Activated CD4-positive, alpha-beta T cell treated with anti-CD3 and anti-CD28 coated beads, Interleukin-10, Interleukin-2, amounts not matched to agents 100 ng/mL and 50 ng/mL, durations not matched to agents 16 hours and 8 hours (primary cell): Measurements from ENCODE around the gene RTN4RL2.

ENCODE experiments used
- DNase-seq: peaks from one replicate; pipeline ENCODE4 v3.0.0-alpha.2; 2020

The RTN4RL2 gene

GRCh38 chr11:57500926-57501325 lies 40.6 kb downstream of the RTN4RL2 start:
- DNase-seq, result no peak

- DNase-seq, result no peak
Measured at GRCh38 chr11:57501953-57502352, 41.6 kb downstream of the RTN4RL2 start.

GRCh38 chr11:57502376-57502775 lies 42.0 kb downstream of the RTN4RL2 start:
- DNase-seq, result no peak

DNA sequence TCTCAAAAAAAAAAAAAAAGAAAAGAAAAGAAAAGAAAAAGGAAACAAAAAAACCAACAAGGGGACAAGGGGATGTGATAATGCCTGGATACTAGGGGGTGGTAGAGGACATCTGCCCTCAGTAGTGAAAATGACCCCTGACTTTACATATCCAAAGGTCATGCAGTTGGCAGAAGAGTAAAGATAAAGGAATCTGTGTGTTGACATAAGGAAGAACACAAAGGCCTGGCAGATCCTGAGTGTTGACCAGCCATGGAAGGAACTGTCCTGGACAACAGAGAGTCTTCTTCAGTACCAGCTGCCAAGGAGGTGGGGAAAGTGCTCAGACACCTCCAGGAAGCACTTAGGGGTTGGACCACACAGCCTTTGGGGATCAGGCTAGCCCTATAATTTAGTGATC lies 42.5 kb downstream of the RTN4RL2 start:
- no peak for DNase-seq

DNA sequence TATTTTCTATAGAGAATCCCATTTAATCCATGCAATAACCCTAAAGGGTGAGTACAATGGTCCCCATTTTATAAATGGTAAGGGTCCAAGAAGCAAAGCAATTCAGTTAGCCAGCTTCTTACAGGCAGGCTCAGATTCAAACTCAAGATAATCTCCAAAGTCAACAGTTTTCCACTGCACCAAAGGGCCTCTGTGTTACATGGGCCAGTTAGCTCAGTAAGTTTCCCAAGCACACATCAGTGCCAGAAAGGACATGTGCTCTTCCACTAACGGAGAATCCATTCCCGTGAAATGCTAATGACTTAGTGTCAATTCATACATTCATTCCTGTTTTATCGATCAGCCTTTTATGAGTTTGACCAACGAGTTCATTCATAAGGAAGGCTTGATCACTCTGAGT lies 44.2 kb downstream of the RTN4RL2 start:
- DNase-seq, result no peak

DNA sequence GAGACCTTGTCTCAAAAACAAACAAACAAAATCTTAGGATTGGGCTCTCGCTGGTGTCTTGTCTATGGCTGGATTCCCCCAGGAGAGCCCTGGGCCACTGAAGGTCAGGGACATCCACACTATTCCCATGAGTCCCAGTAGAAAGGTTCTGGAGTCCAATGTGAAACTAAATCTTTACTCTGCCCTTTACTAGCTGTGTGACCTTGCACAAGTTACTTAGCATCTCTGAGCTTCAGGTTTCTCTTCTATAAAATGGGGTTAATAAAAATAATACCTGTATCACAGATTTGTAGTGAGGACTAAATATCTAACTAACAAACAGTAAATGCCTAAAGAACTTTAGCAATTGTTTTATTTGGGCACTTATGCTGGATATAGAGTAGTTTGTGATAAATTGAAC lies 46.2 kb downstream of the RTN4RL2 start:
- DNase-seq, result no peak

GRCh38 chr11:57508341-57509170 lies 48.2 kb downstream of the RTN4RL2 start:
- DNase-seq, result no peak

DNA sequence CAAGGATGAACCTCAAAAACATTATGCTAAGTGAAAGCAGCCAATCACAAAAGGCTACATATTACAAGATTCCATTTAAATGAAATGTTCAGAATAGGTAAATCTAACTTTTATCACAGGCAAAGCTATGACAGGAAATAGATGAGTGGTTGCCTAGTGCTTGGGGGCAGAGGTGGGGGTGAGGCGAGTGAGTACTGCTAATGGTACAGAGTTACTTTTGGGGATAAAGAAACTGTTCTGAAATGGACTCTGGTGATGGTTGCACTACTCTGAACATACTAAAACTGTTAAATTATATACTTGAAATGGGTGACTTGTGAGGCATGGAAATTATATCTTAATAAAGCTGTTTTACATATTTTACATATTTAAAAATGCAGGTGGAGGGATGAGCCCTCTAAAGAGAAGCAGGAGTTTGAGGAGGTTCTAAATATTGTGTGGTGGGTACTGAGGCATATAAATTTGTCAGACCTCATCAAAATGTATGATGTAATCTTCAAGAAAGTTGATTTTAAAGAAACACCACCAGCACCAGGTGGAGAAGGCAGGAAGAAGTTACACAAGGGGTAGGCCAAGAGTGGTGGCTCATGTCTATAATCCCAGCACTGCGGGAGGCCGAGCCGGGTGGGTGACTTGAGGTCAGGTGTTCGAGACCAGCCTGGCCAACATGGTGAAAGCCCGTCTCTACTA lies 51.6 kb downstream of the RTN4RL2 start:
- DNase-seq, result no peak

- no peak for DNase-seq
Measured at GRCh38 chr11:57512646-57513451, 52.5 kb downstream of the RTN4RL2 start.

- no peak for DNase-seq
Measured at GRCh38 chr11:57513452-57513795, 53.1 kb downstream of the RTN4RL2 start.

DNA sequence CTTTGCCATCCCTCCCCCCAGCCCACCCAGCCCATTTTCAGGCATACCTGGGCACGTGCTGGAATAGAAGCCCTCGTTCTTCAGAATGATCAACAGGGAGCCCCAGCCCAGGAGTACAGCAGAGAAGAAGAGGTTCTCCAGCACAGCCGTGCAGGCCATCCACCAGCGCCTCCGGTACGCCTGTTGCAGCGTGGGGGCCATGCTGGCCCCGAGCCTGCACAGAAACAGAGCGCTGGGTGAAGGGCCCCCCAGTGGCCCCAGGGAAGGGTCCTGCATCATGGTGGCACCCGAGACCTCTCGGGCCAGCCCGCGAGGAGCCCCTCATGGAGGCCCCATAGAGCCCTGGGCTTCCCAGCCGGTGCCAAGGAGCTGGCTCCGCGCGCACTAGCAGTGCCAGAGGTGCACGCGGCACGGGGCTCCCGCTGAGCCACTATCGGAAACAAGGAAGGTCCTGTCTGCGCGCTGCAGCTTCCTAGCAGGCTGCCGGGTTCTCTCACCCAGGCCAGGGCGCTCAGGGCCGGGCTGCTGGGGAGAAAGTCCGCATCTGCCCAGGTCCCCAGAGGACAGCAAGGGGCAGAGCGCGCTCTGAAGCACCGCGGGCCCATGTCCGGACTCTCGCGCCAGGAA lies 53.7 kb downstream of the RTN4RL2 start:
- peak; percentile 46 for DNase-seq

DNA sequence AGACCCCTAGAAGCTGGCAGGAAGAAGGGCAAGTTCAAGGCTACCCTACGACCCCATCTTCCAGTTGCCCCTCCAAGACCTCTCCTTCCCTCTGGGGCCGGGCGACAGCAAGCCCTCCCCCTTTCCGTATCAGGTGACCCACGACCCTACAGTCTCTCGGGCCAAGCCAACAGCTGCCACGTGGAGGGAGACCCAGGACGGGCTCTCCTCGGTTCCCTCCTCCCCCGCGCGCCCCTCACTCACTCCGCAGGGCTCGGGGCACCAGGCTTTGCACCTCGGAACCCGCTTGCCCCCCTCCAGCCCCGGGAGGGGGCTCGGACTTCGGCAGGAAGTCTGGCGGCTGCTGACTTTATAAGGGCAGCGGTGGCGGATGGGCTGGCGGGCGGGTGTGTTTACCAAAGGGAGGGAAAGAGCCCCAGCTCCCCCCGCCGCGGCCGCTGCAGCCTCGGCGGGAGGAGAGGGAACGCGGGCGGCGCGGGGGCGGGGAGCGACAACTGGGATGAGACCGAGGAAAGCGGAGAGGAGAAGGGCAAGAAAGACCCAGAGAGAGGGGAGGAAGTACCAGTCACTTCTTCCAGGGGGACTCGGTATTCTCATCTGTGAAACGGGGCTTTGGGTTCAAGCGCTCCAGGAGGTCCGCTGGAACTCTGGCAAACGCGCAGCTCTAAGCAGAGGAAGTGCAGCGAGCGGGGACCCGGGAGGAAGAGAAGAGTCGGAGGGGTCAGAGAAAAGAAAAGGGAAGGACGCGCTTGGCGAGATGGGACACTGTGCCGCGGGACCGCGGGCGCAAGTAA lies 54.4 kb downstream of the RTN4RL2 start:
- DNase-seq, result peak; percentile 60

GRCh38 chr11:57515332-57516060 lies 55.2 kb downstream of the RTN4RL2 start, which contains the start of gene SLC43A1:
Gene SLC43A1, minus strand, starts transcription at chr11:57515702. Its CDS starts 1,591 bp downstream, at chr11:57514111.
- DNase-seq, result peak; percentile 60

- no peak for DNase-seq
Measured at GRCh38 chr11:57516061-57516443, 55.7 kb downstream of the RTN4RL2 start.

DNA sequence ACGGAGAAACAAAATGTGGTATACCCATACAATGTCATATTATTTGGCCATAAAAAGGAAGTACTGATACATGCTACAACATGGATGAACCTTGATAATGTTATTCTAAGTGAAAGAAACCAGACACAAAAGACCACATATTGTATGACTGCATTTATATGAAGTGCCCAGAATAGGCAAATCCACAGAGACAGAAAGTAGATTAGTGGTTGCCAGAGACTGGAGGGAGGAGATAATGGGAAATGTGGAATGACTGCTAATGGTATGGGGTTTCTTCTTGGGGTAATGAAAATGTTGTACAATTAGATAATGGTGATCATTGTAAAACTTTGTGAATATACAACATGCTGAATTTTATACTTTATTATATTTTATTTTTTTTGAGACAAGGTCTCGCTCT lies 60.8 kb downstream of the RTN4RL2 start:
- DNase-seq, result no peak

DNA sequence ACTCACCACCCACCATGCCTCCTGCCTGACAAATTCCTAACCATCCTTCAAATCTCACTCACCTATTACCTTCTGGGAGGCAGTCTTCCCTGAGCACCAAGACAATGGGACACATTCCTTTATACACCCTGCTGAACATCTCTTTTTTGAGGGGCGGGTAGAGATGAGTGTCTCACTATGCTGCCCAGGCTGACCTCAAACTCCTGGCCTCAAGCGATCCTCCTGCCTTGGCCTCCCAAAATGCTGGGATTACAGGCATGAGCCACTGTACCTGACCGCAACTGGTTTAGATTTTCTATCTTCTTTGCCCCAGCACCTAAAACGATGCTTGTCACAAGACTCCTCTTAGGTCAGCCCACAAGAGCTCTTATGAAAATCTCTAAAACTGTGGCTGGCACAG lies 63.1 kb downstream of the RTN4RL2 start:
- DNase-seq, result no peak
